PC-3 (cell line): ENCODE data around the gene ITGA3. TPM values are rescaled to one million over a fixed set of nuclear protein-coding genes. Genes with fewer than 3 reads are reported as not detected.

ENCODE experiments used
- ATAC-seq: fragments of 200-7000 bp; cut with Tn5 transposase; 2 replicates; pipeline ENCODE4 v1.9.1; 2020; ENCODE audit warnings: mild to moderate bottlenecking, moderate library complexity
- BruUV-seq: library from RNA; stranded (reverse); fragments of 400-500 nt; replicated peaks from 2 replicates; lab custom pipeline; 2021; lab: Mats Ljungman, UMichigan
- CTCF ChIA-PET: fragments of 300-600 bp; sonication (Branson Sonifier 250); formaldehyde crosslinking; loops from one replicate; lab custom pipeline; 2022; ENCODE audit warnings: antibody characterized with exemption; lab: Charles Lee
- POLR2A ChIA-PET: fragments of 300-600 bp; sonication (Branson Sonifier 250); formaldehyde crosslinking; loops from one replicate; lab custom pipeline; 2022; ENCODE audit warnings: antibody characterized with exemption; ENCODE audit not compliant: unreplicated experiment; lab: Charles Lee
- DNase-seq: peaks from one replicate; pipeline ENCODE4 v3.0.0-alpha.2; 2015
- H2AFZ ChIP-seq: fragments of 300-600 bp; sonication (generic); 2 replicates; pipeline ENCODE4 v1.6.0; 2016; ENCODE audit warnings: antibody characterized with exemption, low read length
- H3F3A ChIP-seq: fragments of 300-600 bp; sonication (generic); one replicate; pipeline ENCODE4 v1.6.0; 2017; ENCODE audit warnings: antibody characterized with exemption, low read length, control low read depth, mild to moderate bottlenecking; ENCODE audit not compliant: unreplicated experiment
- H3K27ac ChIP-seq: fragments of 300-600 bp; sonication (generic); 2 replicates; pipeline ENCODE4 v1.5.1; 2016; ENCODE audit warnings: mild to moderate bottlenecking, low read length
- H3K27me3 ChIP-seq: fragments of 300-600 bp; sonication (generic); 2 replicates; pipeline ENCODE4 v1.6.1; 2016; ENCODE audit warnings: low read length, mixed read lengths
- H3K36me3 ChIP-seq: fragments of 300-600 bp; sonication (generic); 2 replicates; pipeline ENCODE4 v1.6.1; 2016; ENCODE audit warnings: low read depth, mixed run types, low read length, mixed read lengths
- H3K4me1 ChIP-seq: fragments of 300-600 bp; sonication (generic); 2 replicates; pipeline ENCODE4 v1.5.1; 2016; ENCODE audit warnings: low read length; ENCODE audit not compliant: insufficient read depth
- H3K4me2 ChIP-seq: fragments of 300-600 bp; sonication (generic); 2 replicates; pipeline ENCODE4 v1.6.0; 2016; ENCODE audit warnings: low read length
- H3K4me3 ChIP-seq: fragments of 300-600 bp; sonication (generic); 2 replicates; pipeline ENCODE4 v1.5.1; 2016; ENCODE audit warnings: mild to moderate bottlenecking, low read length, mixed read lengths
- H3K79me2 ChIP-seq: fragments of 300-600 bp; sonication (generic); 2 replicates; pipeline ENCODE4 v1.6.1; 2017; ENCODE audit warnings: low read length, mixed read lengths
- H3K9ac ChIP-seq: fragments of 300-600 bp; sonication (generic); 2 replicates; pipeline ENCODE4 v1.6.0; 2016; ENCODE audit warnings: mild to moderate bottlenecking, low read length
- H3K9me2 ChIP-seq: fragments of 300-600 bp; sonication (generic); replicated peaks from 2 replicates; pipeline ENCODE4 v1.6.1; 2016; ENCODE audit warnings: mixed run types, low read length, mixed read lengths
- H3K9me3 ChIP-seq: fragments of 300-600 bp; sonication (generic); 2 replicates; pipeline ENCODE4 v1.6.1; 2016; ENCODE audit warnings: low read length, mixed read lengths
- H4K20me1 ChIP-seq: fragments of 300-600 bp; sonication (generic); 2 replicates; pipeline ENCODE4 v1.6.1; 2016; ENCODE audit warnings: low read length, mixed read lengths
- EZH2 ChIP-seq: fragments of 300-600 bp; sonication (generic); IDR thresholded peaks from one replicate; pipeline ENCODE4 v1.6.1; 2017; ENCODE audit warnings: antibody characterized with exemption, mild to moderate bottlenecking, low read length; ENCODE audit not compliant: unreplicated experiment
- EZH2phosphoT487 ChIP-seq: fragments of 300-600 bp; sonication (generic); IDR thresholded peaks from 2 replicates; pipeline ENCODE4 v1.6.1; 2018; ENCODE audit warnings: mild to moderate bottlenecking, antibody characterized with exemption, low read length, borderline replicate concordance
- intact Hi-C: fragments of 100-400 bp; cut with micrococcal nuclease; formaldehyde crosslinking; loops from 2 replicates; pipeline ENCODE4 v1.9.0; 2023
- total RNA-seq: library from RNA; depleted of rRNA; stranded (reverse); fragments of >200 nt; gene quantifications from 2 replicates; pipeline ENCODE4 v1.2.3, GENCODE V29; 2014
- TF ChIP-seq, protein P1 (sequence below): fragments of 300-600 bp; sonication (generic); conservative IDR thresholded peaks from 2 replicates; pipeline ENCODE4 v1.5.1; 2017; ENCODE audit warnings: antibody characterized with exemption, low read depth, mild to moderate bottlenecking, low read length

The ITGA3 gene
- total RNA-seq, 1 experiment from 2014 or later, result 598 TPM

DNA sequence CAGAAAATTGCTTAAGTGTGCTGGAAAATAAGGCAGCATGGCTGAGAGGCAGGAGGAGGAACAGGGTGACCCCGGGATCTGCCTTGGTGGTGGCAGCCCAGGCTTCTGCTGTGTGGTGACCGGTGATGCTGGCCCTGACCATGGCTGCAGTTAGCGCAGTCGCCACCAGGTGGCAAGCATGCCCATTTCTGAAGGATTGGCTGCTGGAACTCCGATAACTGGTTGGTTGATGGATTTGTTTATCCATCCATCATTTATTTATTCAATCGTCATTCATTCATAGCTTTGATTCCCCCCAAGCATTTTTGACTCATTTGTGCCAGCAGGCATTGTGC is 29.1 kb upstream of the ITGA3 start:
- Histone ChIP-seq H3K9me2 (no peaks in the 10 kb centered on the region), H3K79me2 (no peaks in the 10 kb centered on the region), H3K9ac (peak overlapping the region; percentile 90), H3K4me1 (peaks cover 31% of the 10 kb centered on the region), H3K27me3 (no peaks in the 10 kb centered on the region), H4K20me1 (no peaks in the 10 kb centered on the region), H3K4me2 (peak overlapping the region; percentile 83), H3F3A (peaks cover 16% of the 10 kb centered on the region), H3K27ac (peak overlapping the region; percentile 96), H3K9me3 (peaks cover 8% of the 10 kb centered on the region), H2AFZ (peak overlapping the region; percentile 11; the same call in 1 of the 2 replicates), H3K4me3 (peak overlapping the region; percentile 62), H3K36me3 (no peaks in the 10 kb centered on the region)
- peak; percentile 32 for ATAC-seq
- CTCF ChIA-PET, result interaction anchor here (0.6 to 3.2 kb wide), 11 partner anchors 25 to 380 kb away, joined by 3 to 37 read pairs (median 7); partner anchors contain the start of gene ITGA3
- BruUV-seq, result no TSS peak
- no peak for TF ChIP-seq EZH2phosphoT487
- TF ChIP-seq EZH2, result no peak
- TF ChIP-seq, protein P1, sequence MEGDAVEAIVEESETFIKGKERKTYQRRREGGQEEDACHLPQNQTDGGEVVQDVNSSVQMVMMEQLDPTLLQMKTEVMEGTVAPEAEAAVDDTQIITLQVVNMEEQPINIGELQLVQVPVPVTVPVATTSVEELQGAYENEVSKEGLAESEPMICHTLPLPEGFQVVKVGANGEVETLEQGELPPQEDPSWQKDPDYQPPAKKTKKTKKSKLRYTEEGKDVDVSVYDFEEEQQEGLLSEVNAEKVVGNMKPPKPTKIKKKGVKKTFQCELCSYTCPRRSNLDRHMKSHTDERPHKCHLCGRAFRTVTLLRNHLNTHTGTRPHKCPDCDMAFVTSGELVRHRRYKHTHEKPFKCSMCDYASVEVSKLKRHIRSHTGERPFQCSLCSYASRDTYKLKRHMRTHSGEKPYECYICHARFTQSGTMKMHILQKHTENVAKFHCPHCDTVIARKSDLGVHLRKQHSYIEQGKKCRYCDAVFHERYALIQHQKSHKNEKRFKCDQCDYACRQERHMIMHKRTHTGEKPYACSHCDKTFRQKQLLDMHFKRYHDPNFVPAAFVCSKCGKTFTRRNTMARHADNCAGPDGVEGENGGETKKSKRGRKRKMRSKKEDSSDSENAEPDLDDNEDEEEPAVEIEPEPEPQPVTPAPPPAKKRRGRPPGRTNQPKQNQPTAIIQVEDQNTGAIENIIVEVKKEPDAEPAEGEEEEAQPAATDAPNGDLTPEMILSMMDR, result peak; percentile 97
- DNase-seq, result peak; percentile 98
- POLR2A ChIA-PET, result interaction anchor here (0.5 to 3.3 kb wide), 7 partner anchors 21 to 1603 kb away, joined by 3 to 65 read pairs (median 7); partner anchors contain the start of gene ITGA3
- intact Hi-C loops, result loop anchor here (1.0 to 5.0 kb wide), 5 partner anchors 28 to 125 kb away; partner anchors contain the start of genes PDK2 and PPP1R9B

DNA sequence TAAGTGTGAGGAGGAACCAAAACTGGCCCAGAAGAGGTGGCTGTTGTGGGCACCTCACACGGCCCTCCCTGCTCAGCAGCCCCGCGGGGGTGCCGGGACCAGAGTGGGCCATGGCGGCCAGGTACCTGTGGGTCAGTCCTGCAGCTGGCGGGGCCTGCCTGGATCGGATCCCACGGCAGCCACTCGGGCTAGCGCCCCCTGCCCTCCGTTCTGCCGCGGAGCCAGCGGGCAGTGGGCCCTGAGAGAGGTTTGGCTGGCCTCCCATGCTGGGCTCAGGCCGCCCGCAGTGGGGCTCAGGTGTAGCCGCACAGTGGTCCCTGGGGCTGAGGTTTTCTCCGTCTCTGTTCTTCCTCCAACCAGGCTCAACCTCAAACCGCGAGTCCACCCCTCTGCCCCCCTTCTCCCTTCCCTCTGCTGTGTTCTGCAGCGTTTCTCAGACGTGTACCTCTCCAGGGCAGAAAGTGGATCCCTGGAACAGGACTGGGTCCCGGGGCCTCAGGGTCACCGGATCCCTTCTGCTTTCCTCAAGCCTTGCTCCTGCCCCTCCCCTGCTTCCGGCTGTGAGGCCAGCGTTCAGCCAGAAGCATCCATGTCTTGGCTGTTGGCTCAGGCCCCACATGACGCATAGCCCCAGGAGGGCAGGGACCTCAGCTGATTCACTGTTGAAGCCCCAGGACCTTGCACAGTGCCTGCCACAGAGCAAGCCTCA is 28.6 kb upstream of the ITGA3 start:
- no peak for TF ChIP-seq EZH2
- TF ChIP-seq EZH2phosphoT487, result no peak
- TF ChIP-seq, protein P1, result no peak; the same call in 1 of the 2 replicates
- H3K4me1 ChIP-seq, result peaks cover 31% of the 10 kb centered on the region
- H3K9me3 ChIP-seq, result peaks cover 8% of the 10 kb centered on the region
- H3K4me3 ChIP-seq, result peak overlapping the region; percentile 62
- intact Hi-C loops, result loop anchor here (1.0 to 5.0 kb wide), 5 partner anchors 28 to 125 kb away; partner anchors contain the start of genes PDK2 and PPP1R9B
- H3K36me3 ChIP-seq, result no peaks in the 10 kb centered on the region
- POLR2A ChIA-PET, result interaction anchor here (0.5 to 3.3 kb wide), 11 partner anchors 12 to 1603 kb away, joined by 3 to 65 read pairs (median 7); partner anchors contain the start of gene ITGA3
- CTCF ChIA-PET, result interaction anchor here (0.6 to 3.2 kb wide), 14 partner anchors 16 to 381 kb away, joined by 3 to 37 read pairs (median 6); partner anchors contain the start of gene ITGA3
- peaks cover 16% of the 10 kb centered on the region for H3F3A ChIP-seq
- H3K9me2 ChIP-seq, result no peaks in the 10 kb centered on the region
- H2AFZ ChIP-seq, result peak overlapping the region; percentile 11; the same call in 1 of the 2 replicates
- DNase-seq (peak; percentile 100), ATAC-seq (peak; percentile 71)
- BruUV-seq, result TSS peak; percentile 78
- peak overlapping the region; percentile 83 for H3K4me2 ChIP-seq
- H3K9ac ChIP-seq, result peak overlapping the region; percentile 90
- H3K79me2 ChIP-seq, result no peaks in the 10 kb centered on the region
- H3K27ac ChIP-seq, result peak overlapping the region; percentile 96
- no peaks in the 10 kb centered on the region for H4K20me1 ChIP-seq
- H3K27me3 ChIP-seq, result no peaks in the 10 kb centered on the region
